AML-193 (cell line): Measurements from ENCODE around the gene HSD17B13.

Experiments
- DNase-seq, 2 experiments: peaks; one replicate each; lab custom pipeline; 2025; lab: John Stamatoyannopoulos, UW

The HSD17B13 gene

DNA sequence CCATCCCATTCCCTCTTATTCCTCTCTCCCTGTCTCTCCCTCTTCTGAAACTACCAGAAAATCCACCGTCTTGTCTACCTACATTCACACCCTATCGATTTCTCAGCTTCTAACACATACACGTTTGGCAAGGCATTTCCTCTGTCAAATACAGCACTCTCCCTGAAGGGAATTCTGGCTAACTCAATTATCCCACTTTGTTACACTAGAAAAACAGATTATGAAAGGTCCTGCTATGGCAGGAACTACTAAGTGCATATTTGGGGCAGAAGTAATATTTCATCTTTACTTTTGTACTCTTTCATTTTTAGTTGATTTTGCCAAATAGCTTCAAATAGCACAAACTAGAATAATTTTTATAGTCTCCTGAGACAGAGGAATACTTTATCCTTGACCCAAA is 55.7 kb downstream of the HSD17B13 start:
- DNase-seq = no peak

DNA sequence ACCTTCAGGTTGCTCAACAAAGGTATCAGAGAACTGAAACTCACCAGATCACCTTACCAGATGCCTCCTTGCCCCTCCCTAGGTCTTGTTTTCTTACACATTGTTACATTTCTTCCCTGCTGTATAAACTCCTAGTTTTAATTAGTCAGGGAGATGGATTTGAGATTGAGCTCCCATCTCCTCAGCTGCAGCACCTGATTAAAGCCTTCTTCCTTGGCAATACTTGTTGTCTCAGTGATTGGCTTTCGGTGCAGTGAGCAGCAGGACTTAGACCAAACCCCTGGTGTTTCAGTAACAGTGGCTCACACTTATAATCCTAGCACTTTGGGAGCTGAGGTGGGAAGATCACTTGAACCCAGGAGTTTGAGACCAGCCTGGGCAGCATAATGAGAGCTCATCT is 59.8 kb downstream of the HSD17B13 start:
- no peak for DNase-seq

DNA sequence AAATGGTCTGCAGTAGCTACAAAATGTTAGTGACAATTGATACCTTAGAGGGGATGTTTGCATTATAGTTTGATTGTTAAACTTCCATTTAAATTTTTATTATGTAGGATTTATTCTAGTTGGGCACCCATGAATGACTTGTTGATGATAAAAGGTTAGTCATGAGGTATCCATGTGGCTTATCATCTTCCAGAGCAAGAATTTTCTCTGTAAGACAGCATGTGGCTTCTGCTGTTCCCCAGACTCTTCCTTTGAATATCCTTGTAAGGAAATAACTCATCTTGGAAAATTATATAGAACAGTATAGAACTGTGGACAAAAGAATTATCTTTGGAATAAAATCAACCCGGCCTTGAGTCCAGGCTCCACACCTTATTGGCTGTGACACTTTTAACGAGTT is 62.2 kb downstream of the HSD17B13 start:
- DNase-seq = no peak

DNA sequence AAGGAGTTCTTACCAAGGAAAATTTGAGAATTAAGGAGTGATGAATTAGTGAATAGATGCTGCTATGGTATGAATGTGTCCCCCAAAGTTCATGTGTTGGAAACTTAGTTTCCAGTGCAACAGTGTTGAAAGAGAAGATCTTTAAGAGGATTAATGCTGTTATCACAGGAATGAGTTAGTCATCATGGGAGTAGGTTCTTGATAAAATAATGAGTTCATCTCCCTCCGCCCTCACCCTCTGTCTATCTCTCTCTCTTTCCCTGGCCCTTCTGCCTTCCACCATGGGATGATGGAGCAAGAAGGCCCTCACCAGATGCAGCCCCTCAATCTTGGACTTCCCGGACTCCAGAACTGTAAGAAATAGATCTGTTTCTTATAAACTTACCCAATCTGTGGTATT is 64.0 kb downstream of the HSD17B13 start:
- DNase-seq = no peak

DNA sequence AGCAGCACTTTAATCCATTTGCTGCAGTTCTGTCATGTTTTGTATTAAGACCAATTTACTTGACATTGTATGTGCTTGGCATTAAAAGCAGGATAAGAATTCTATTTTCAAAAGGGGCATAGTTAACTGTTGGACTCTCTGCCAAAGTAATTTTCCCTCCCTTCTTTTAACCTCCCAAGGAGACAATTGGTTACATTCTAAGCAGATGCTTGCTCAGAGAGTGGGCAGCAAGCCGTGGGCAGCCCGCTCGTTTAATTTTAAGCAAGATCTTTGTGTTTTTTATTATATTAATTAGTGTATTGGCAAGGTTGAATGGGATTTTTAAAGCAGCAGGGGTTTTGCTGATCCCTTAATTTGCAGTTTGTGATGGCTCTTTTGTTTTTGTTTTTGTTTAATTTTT is 65.2 kb downstream of the HSD17B13 start:
- DNase-seq = no peak

DNA sequence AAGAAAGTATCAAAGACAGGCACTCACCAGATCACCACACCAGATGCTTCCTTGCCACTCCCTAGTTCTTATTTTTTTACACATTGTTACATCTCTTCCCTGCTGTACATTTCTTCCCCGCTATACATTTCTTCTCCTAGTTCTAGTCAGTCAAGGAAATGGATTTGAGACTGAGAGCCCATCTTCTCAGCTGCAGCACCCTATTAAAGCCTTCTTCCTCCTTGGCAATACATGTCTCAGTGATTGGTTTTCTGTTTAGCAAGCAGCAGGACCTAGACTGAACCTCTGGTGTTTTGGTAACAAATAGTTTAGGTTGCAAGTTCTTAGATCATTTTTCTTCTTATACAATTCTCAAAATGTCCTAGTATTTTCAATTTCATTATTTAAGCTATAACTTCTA is 66.9 kb downstream of the HSD17B13 start:
- no peak for DNase-seq
